A673 (cell line): ENCODE results near the gene ALDH3B2.
A peak's percentile ranks its signal among the peaks of the same experiment; 100 is the strongest.

Experiments
- EZH2 ChIP-seq: fragments of 200-600 bp; sonication (generic); IDR thresholded peaks from 2 replicates; pipeline ENCODE4 v1.6.1; 2017; ENCODE audit warnings: borderline replicate concordance, low read depth, mild to moderate bottlenecking, mixed read lengths, antibody characterized with exemption, low read length; ENCODE audit not compliant: poor library complexity, severe bottlenecking
- TF ChIP-seq, protein P1 (sequence below): fragments of 300-800, 200-600 bp; sonication (generic); conservative IDR thresholded peaks from 2 replicates; pipeline ENCODE4 v1.5.1; 2017; ENCODE audit warnings: low read depth, mild to moderate bottlenecking, antibody characterized with exemption, low read length, moderate library complexity, mixed read lengths

DNA sequence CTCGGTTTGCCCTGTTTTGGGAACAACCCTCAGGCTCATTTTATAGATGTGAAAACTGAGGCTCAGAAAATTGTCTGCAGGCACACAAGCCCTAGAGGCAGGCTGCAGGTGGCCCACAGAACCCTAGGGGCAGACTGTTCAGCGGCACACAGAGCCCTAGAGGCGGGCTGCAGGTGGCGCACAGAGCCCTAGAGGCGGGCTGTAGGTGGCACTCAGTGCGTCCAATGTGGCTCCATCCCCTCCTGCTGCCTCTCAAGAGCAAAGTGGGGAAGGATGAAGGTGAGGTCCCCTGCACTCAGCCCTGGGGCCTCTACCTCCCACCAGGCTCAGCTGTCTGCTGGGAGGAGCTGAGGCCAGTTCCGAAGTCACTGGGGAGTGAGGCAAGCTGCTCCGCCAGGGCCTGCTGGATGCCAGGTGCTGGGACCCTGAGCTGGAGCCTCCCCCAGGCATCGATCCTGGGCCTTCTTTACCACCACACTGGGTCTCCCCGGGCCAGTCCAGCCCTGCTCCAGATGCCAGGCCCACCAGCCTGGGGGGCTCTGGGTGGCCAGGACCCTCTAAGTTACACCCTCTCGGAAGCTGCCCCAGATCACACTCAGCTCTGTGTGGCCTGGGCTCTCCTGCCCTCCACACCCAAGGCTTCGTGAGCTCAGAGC, 26.2 kb downstream of the ALDH3B2 start:
- TF ChIP-seq, protein P1, sequence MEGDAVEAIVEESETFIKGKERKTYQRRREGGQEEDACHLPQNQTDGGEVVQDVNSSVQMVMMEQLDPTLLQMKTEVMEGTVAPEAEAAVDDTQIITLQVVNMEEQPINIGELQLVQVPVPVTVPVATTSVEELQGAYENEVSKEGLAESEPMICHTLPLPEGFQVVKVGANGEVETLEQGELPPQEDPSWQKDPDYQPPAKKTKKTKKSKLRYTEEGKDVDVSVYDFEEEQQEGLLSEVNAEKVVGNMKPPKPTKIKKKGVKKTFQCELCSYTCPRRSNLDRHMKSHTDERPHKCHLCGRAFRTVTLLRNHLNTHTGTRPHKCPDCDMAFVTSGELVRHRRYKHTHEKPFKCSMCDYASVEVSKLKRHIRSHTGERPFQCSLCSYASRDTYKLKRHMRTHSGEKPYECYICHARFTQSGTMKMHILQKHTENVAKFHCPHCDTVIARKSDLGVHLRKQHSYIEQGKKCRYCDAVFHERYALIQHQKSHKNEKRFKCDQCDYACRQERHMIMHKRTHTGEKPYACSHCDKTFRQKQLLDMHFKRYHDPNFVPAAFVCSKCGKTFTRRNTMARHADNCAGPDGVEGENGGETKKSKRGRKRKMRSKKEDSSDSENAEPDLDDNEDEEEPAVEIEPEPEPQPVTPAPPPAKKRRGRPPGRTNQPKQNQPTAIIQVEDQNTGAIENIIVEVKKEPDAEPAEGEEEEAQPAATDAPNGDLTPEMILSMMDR: peak; percentile 55
- TF ChIP-seq EZH2: no peak
